Liver (tissue), 9 donors: ENCODE measurements around the gene IRF9. TPM values are rescaled to one million over a fixed set of nuclear protein-coding genes. Genes with fewer than 3 reads are reported as not detected.

ENCODE experiments used
- DNase-seq: peaks from one replicate; pipeline ENCODE4 v3.0.0-alpha.2; 2017; ENCODE audit warnings: low spot score
- H3K27ac ChIP-seq, 2 donors: one replicate each; pipeline ENCODE4 v1.7.0; 2013; ENCODE audit warnings: inconsistent platforms in 2 of 2, low read length in 2 of 2, control low read depth in 1 of 2, low read depth in 1 of 2, mild to moderate bottlenecking in 1 of 2
- H3K27me3 ChIP-seq, 4 donors: one replicate each; pipeline versions ENCODE4 v1.6.1 to v1.7.0; 2013; ENCODE audit warnings: low read length in 3 of 4, inconsistent platforms in 1 of 4, mild to moderate bottlenecking in 1 of 4, moderate library complexity in 1 of 4; ENCODE audit not compliant: control insufficient read depth in 4 of 4, insufficient read depth in 4 of 4
- H3K36me3 ChIP-seq, 4 donors: one replicate each; pipeline versions ENCODE4 v1.6.1 to v1.7.0; 2013; ENCODE audit warnings: low read length in 3 of 4, mild to moderate bottlenecking in 3 of 4, low read depth in 1 of 4, moderate library complexity in 1 of 4; ENCODE audit not compliant: control insufficient read depth in 4 of 4, insufficient read depth in 3 of 4
- H3K4me1 ChIP-seq, 4 donors: one replicate each; pipeline versions ENCODE4 v1.6.1 to v1.7.0; 2013; ENCODE audit warnings: low read length in 3 of 4, mild to moderate bottlenecking in 3 of 4, moderate library complexity in 1 of 4; ENCODE audit not compliant: control insufficient read depth in 4 of 4, insufficient read depth in 4 of 4
- H3K4me3 ChIP-seq, 3 donors: one replicate each; pipeline versions ENCODE4 v1.6.1 to v1.7.0; 2013; ENCODE audit warnings: low read length in 3 of 3, control low read depth in 1 of 3, low read depth in 1 of 3, mild to moderate bottlenecking in 1 of 3
- H3K9ac ChIP-seq, 2 donors: one replicate each; pipeline ENCODE4 v1.7.0; 2013; ENCODE audit warnings: low read length in 2 of 2, mild to moderate bottlenecking in 2 of 2, moderate library complexity in 2 of 2, control low read depth in 1 of 2, low read depth in 1 of 2
- H3K9me3 ChIP-seq, 4 donors: one replicate each; pipeline versions ENCODE4 v1.6.1 to v1.7.0; 2013; ENCODE audit warnings: low read length in 3 of 4; ENCODE audit not compliant: control insufficient read depth in 4 of 4
- ATF3 ChIP-seq: IDR thresholded peaks from 2 replicates; pipeline ENCODE4 v1.6.1; 2016; ENCODE audit warnings: antibody characterized with exemption
- CTCF ChIP-seq: fragments of 150-350 bp; IDR thresholded peaks from 2 replicates; pipeline ENCODE4 v1.5.1; 2017; ENCODE audit warnings: improper control_type of control experiment, low read depth, low read length; ENCODE audit not compliant: missing input control
- EGR1 ChIP-seq, 2 donors: IDR thresholded peaks; 2 replicates each; pipeline ENCODE4 v1.6.1; 2016 to 2018; ENCODE audit warnings: antibody characterized with exemption in 2 of 2, low read depth in 2 of 2
- FOXA1 ChIP-seq: IDR thresholded peaks from 2 replicates; pipeline ENCODE4 v1.6.1; 2016; ENCODE audit warnings: antibody characterized with exemption
- FOXA2 ChIP-seq: IDR thresholded peaks from 2 replicates; pipeline ENCODE4 v1.6.1; 2016; ENCODE audit warnings: antibody characterized with exemption
- GABPA ChIP-seq, 2 donors: IDR thresholded peaks in 1 of 2; conservative IDR thresholded peaks in 1 of 2; 2 replicates each; pipeline ENCODE4 v1.6.1; 2016; ENCODE audit warnings: antibody characterized with exemption in 2 of 2, mild to moderate bottlenecking in 1 of 2, moderate library complexity in 1 of 2
- HNF4A ChIP-seq, 2 donors: conservative IDR thresholded peaks; 2 replicates each; pipeline ENCODE4 v1.6.1; 2016; ENCODE audit warnings: antibody characterized with exemption in 2 of 2, mild to moderate bottlenecking in 2 of 2
- HNF4G ChIP-seq: IDR thresholded peaks from 2 replicates; pipeline ENCODE4 v1.6.1; 2016; ENCODE audit warnings: antibody characterized with exemption
- JUND ChIP-seq, 2 donors: IDR thresholded peaks; 2 replicates each; pipeline ENCODE4 v1.6.1; 2016; ENCODE audit warnings: antibody characterized with exemption in 2 of 2
- MAX ChIP-seq: IDR thresholded peaks from 2 replicates; pipeline ENCODE4 v1.6.1; 2016; ENCODE audit warnings: antibody characterized with exemption
- NR2F2 ChIP-seq: IDR thresholded peaks from 2 replicates; pipeline ENCODE4 v1.6.1; 2016; ENCODE audit warnings: antibody characterized with exemption
- RAD21 ChIP-seq, 2 donors: IDR thresholded peaks; 2 replicates each; pipeline ENCODE4 v1.6.1; 2016; ENCODE audit warnings: antibody characterized with exemption in 2 of 2, mild to moderate bottlenecking in 2 of 2
- RXRA ChIP-seq, 2 donors: IDR thresholded peaks; 2 replicates each; pipeline ENCODE4 v1.6.1; 2017 to 2018; ENCODE audit warnings: antibody characterized with exemption in 2 of 2, mild to moderate bottlenecking in 1 of 2
- SP1 ChIP-seq: IDR thresholded peaks from 2 replicates; pipeline ENCODE4 v1.6.1; 2018; ENCODE audit warnings: antibody characterized with exemption, mild to moderate bottlenecking
- TAF1 ChIP-seq: conservative IDR thresholded peaks from 2 replicates; pipeline ENCODE4 v1.6.1; 2016; ENCODE audit warnings: antibody characterized with exemption, mild to moderate bottlenecking
- YY1 ChIP-seq: IDR thresholded peaks from 2 replicates; pipeline ENCODE4 v1.6.1; 2016; ENCODE audit warnings: antibody characterized with exemption, mild to moderate bottlenecking
- ZBTB33 ChIP-seq: IDR thresholded peaks from 2 replicates; pipeline ENCODE4 v1.6.1; 2016; ENCODE audit warnings: antibody characterized with exemption
- WGBS: extraction: QIAGEN DNeasy Blood & Tissue Kit; methylation state at CpG from one replicate; pipeline ENCODE4 v1.1.7; 2013; 5-methylcytosine and 5-hydroxymethylcytosine counted together
- polyA plus RNA-seq, 2 donors: library from polyadenylated mRNA; stranded (reverse) in 1 of 2; unstranded in 1 of 2; fragments of 200-250 nt in 1 of 2; fragments of >200 nt in 1 of 2; fragmentation: Nextera tagmentation in 1 of 2; extraction: Ambion mirVana in 1 of 2; gene quantifications; one replicate each; pipeline versions ENCODE4 v1.2.1 to v1.2.3, GENCODE V29; 2013 to 2015
- total RNA-seq, 2 donors: library from RNA; depleted of rRNA; stranded (reverse); fragments of >200 nt; gene quantifications; one replicate each; pipeline ENCODE4 v1.2.3, GENCODE V29; 2014
- TF ChIP-seq, protein P1 (sequence below): IDR thresholded peaks from 2 replicates; pipeline ENCODE4 v1.6.1; 2016; ENCODE audit warnings: antibody characterized with exemption, mild to moderate bottlenecking
- donor health status: healthy.
- donor health status: healthy.
- donor health status: healthy.
- donor health status: healthy.
- donor health status: healthy.

IRF9 gene
- total and polyA plus RNA-seq, 4 donors, result 37.9 to 60.9 (median 51.0) TPM

GRCh38 chr14:24190416-24190815, 29.4 kb downstream of the IRF9 start:
- Histone ChIP-seq H3K4me3 (no peak overlapping the region), H3K9ac (no peak overlapping the region), H3K4me1 (peaks cover 5 to 29% (median 19%) of the 10 kb centered on the region in 4 donors), H3K9me3 (no peaks in the 10 kb centered on the region), H3K36me3 (peaks cover 4 to 31% (median 15%) of the 10 kb centered on the region in 4 donors), H3K27me3 (no peaks in the 10 kb centered on the region), H3K27ac (no peak overlapping the region)
- no peak for TF ChIP-seq ZBTB33
- no peak for TF ChIP-seq NR2F2
- no peak for TF ChIP-seq CTCF
- TF ChIP-seq JUND (IDR thresholded peaks at IDR 0.05), result no peak
- no peak for TF ChIP-seq YY1
- no peak for TF ChIP-seq ATF3
- TF ChIP-seq MAX, result no peak
- no peak for TF ChIP-seq SP1
- no peak for TF ChIP-seq EGR1 (IDR thresholded peaks at IDR 0.05; ENCODE audit: low read depth in 2 of 2)
- TF ChIP-seq RAD21 (IDR thresholded peaks at IDR 0.05), result no peak
- TF ChIP-seq, protein P1, sequence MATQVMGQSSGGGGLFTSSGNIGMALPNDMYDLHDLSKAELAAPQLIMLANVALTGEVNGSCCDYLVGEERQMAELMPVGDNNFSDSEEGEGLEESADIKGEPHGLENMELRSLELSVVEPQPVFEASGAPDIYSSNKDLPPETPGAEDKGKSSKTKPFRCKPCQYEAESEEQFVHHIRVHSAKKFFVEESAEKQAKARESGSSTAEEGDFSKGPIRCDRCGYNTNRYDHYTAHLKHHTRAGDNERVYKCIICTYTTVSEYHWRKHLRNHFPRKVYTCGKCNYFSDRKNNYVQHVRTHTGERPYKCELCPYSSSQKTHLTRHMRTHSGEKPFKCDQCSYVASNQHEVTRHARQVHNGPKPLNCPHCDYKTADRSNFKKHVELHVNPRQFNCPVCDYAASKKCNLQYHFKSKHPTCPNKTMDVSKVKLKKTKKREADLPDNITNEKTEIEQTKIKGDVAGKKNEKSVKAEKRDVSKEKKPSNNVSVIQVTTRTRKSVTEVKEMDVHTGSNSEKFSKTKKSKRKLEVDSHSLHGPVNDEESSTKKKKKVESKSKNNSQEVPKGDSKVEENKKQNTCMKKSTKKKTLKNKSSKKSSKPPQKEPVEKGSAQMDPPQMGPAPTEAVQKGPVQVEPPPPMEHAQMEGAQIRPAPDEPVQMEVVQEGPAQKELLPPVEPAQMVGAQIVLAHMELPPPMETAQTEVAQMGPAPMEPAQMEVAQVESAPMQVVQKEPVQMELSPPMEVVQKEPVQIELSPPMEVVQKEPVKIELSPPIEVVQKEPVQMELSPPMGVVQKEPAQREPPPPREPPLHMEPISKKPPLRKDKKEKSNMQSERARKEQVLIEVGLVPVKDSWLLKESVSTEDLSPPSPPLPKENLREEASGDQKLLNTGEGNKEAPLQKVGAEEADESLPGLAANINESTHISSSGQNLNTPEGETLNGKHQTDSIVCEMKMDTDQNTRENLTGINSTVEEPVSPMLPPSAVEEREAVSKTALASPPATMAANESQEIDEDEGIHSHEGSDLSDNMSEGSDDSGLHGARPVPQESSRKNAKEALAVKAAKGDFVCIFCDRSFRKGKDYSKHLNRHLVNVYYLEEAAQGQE, result no peak
- no peak for TF ChIP-seq TAF1
- TF ChIP-seq GABPA (IDR thresholded peaks at IDR 0.05 in 1 of 2, conservative IDR thresholded peaks at IDR 0.05 in 1 of 2), result no peak
- no peak for TF ChIP-seq RXRA (IDR thresholded peaks at IDR 0.05)
- TF ChIP-seq HNF4A (conservative IDR thresholded peaks at IDR 0.05), result no peak
- no peak for TF ChIP-seq FOXA2
- TF ChIP-seq FOXA1, result no peak
- no peak for TF ChIP-seq HNF4G
- 96% methylated on average over 10 of the region's 10 CpGs for WGBS
- no peak for DNase-seq
